ENCODE measurements around the gene GGT7.

GGT7 gene

GRCh38 chr20:34871966-34872621 is 562 bp downstream of the GGT7 start:
- FAIRE-seq: no peak
- TF ChIP-seq, protein P1, sequence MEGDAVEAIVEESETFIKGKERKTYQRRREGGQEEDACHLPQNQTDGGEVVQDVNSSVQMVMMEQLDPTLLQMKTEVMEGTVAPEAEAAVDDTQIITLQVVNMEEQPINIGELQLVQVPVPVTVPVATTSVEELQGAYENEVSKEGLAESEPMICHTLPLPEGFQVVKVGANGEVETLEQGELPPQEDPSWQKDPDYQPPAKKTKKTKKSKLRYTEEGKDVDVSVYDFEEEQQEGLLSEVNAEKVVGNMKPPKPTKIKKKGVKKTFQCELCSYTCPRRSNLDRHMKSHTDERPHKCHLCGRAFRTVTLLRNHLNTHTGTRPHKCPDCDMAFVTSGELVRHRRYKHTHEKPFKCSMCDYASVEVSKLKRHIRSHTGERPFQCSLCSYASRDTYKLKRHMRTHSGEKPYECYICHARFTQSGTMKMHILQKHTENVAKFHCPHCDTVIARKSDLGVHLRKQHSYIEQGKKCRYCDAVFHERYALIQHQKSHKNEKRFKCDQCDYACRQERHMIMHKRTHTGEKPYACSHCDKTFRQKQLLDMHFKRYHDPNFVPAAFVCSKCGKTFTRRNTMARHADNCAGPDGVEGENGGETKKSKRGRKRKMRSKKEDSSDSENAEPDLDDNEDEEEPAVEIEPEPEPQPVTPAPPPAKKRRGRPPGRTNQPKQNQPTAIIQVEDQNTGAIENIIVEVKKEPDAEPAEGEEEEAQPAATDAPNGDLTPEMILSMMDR (IDR thresholded peaks at IDR 0.05; ENCODE audit: insufficient read depth, missing control alignments): no peak
- no peak for DNase-seq (ENCODE audit: insufficient read length, low spot score)

- no peak for DNase-seq (ENCODE audit: insufficient read length, low spot score)
- TF ChIP-seq, protein P1 (IDR thresholded peaks at IDR 0.05; ENCODE audit: insufficient read depth, missing control alignments): no peak
- no peak for FAIRE-seq
Observed at GRCh38 chr20:34871320-34871926, 1.2 kb downstream of the GGT7 start.

GRCh38 chr20:34864216-34864615 is 8.4 kb downstream of the GGT7 start:
- FAIRE-seq (no peak), DNase-seq (ENCODE audit: insufficient read length, low spot score) (no peak)
- TF ChIP-seq, protein P1 (IDR thresholded peaks at IDR 0.05; ENCODE audit: insufficient read depth, missing control alignments): no peak

DNA sequence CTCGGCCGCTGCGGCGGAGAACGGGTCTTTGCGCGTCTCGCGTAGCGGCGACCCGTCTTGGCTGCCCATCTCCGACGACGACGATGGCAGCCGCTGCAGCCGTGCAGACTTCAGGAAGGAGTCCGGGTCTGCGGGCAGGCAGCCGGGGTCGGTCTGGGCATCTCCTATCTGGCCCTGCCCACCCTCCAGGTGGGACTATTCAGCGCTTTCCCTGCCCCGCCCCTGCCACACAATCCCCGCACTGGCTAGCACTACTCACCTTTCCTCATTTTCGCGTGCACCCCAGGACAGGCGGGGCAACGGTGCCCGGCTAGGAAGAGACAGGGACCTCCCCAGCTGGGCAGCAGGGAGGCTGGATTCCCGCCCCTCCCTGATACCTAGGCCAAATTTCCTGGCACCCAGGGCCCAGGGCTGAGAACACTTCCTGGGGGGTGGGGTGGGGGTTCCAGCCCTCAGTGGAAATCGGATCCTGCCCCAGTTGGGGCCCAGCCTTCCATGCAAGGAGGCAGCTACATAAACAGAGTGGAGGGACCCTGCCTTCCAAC is 9.2 kb downstream of the GGT7 start:
- TF ChIP-seq, protein P1 (IDR thresholded peaks at IDR 0.05; ENCODE audit: insufficient read depth, missing control alignments): no peak
- no peak for FAIRE-seq

GRCh38 chr20:34862724-34863123 is 9.9 kb downstream of the GGT7 start:
- TF ChIP-seq, protein P1 (IDR thresholded peaks at IDR 0.05; ENCODE audit: insufficient read depth, missing control alignments): no peak
- DNase-seq (ENCODE audit: insufficient read length, low spot score) (no peak), FAIRE-seq (no peak)

More for the DNA sequence above, 9.2 kb downstream of the GGT7 start:
- no peak for DNase-seq (ENCODE audit: insufficient read length, low spot score)

GRCh38 chr20:34861386-34862084 is 11.1 kb downstream of the GGT7 start:
- FAIRE-seq: no peak
- TF ChIP-seq, protein P1 (IDR thresholded peaks at IDR 0.05; ENCODE audit: insufficient read depth, missing control alignments): no peak
- no peak for DNase-seq (ENCODE audit: insufficient read length, low spot score)
